Measurements from ENCODE around the gene ISY1.
"Not testable (repeated sequence)": the region's sequence is repeated elsewhere in the genome, so short reads cannot be mapped to it uniquely, and the experiment has no call there.

Gene ISY1
- total RNA-seq = 14.1 to 36.1 (median 30.8) reads per million in 9 experiments

GRCh38 chr3:129160891-129161859, at the start of gene ISY1:
ISY1 (minus strand) TSS chr3:129161063; CDS start chr3:129160975, 88 bp downstream.
- DNase-seq = peak; percentile 80 to 83 (median 82)
- H3K9me3 Mint-ChIP-seq = no peaks in the 10 kb centered on the region
- H3K27me3 Mint-ChIP-seq = no peaks in the 10 kb centered on the region
- peak within 1 kb of the TSS; percentile 92 to 94 for H3K4me3 Mint-ChIP-seq
- H3K27ac Mint-ChIP-seq = peak within 1 kb of the TSS; percentile 96 to 97
- ATAC-seq (replicated peaks) = peak; percentile 80
- peaks cover 23 to 28% of the 10 kb centered on the region in 2 donors for H3K4me1 Mint-ChIP-seq (ENCODE audit: low read depth in 2 of 2)
- H3K36me3 Mint-ChIP-seq (ENCODE audit: insufficient read depth) = peaks cover 73% of the 10 kb centered on the region

GRCh38 chr3:129207479-129207878, 46.6 kb upstream of the ISY1 start:
- ATAC-seq (replicated peaks) = no peak

GRCh38 chr3:129205109-129205832, 44.4 kb upstream of the ISY1 start:
- Mint-ChIP-seq H3K4me1 (ENCODE audit: low read depth in 2 of 2) (no peaks in the 10 kb centered on the region), H3K27me3 (peaks cover 5% of the 10 kb centered on the region in 2 donors)
- no peak for ATAC-seq (replicated peaks)

More at GRCh38 chr3:129207479-129207878, 46.6 kb upstream of the ISY1 start:
- Mint-ChIP-seq H3K4me3 (no peak overlapping the region), H3K27me3 (peaks cover 6 to 7% of the 10 kb centered on the region in 2 donors), H3K27ac (no peak overlapping the region), H3K36me3 (ENCODE audit: insufficient read depth) (no peaks in the 10 kb centered on the region), H3K9me3 (no peaks in the 10 kb centered on the region), H3K4me1 (ENCODE audit: low read depth in 2 of 2) (no peaks in the 10 kb centered on the region)
- no peak for DNase-seq

GRCh38 chr3:129204473-129204872, 43.6 kb upstream of the ISY1 start:
- H3K4me1 Mint-ChIP-seq (ENCODE audit: low read depth in 2 of 2) = no peaks in the 10 kb centered on the region
- H3K9me3 Mint-ChIP-seq = no peaks in the 10 kb centered on the region
- DNase-seq (no peak), ATAC-seq (replicated peaks) (no peak)
- H3K27ac Mint-ChIP-seq = no peak overlapping the region
- no peaks in the 10 kb centered on the region for H3K36me3 Mint-ChIP-seq (ENCODE audit: insufficient read depth)
- H3K27me3 Mint-ChIP-seq = no peaks in the 10 kb centered on the region
- H3K4me3 Mint-ChIP-seq = no peak overlapping the region

More at GRCh38 chr3:129205109-129205832, 44.4 kb upstream of the ISY1 start:
- no peak overlapping the region for H3K27ac Mint-ChIP-seq
- H3K4me3 Mint-ChIP-seq = no peak overlapping the region
- DNase-seq = no peak
- no peaks in the 10 kb centered on the region for H3K9me3 Mint-ChIP-seq
- no peaks in the 10 kb centered on the region for H3K36me3 Mint-ChIP-seq (ENCODE audit: insufficient read depth)

GRCh38 chr3:129199366-129199765, 38.5 kb upstream of the ISY1 start:
- H3K4me1 Mint-ChIP-seq (ENCODE audit: low read depth in 2 of 2) = no peaks in the 10 kb centered on the region
- H3K36me3 Mint-ChIP-seq (ENCODE audit: insufficient read depth) = no peaks in the 10 kb centered on the region
- no peak overlapping the region for H3K27ac Mint-ChIP-seq
- no peak overlapping the region for H3K4me3 Mint-ChIP-seq
- no peaks in the 10 kb centered on the region for H3K27me3 Mint-ChIP-seq
- ATAC-seq (replicated peaks) (no peak), DNase-seq (no peak)
- H3K9me3 Mint-ChIP-seq = no peaks in the 10 kb centered on the region

- Mint-ChIP-seq H3K36me3 (ENCODE audit: insufficient read depth) (no peaks in the 10 kb centered on the region), H3K9me3 (no peaks in the 10 kb centered on the region), H3K4me1 (ENCODE audit: low read depth in 2 of 2) (no peaks in the 10 kb centered on the region), H3K4me3 (no peak overlapping the region), H3K27me3 (no peaks in the 10 kb centered on the region), H3K27ac (no peak overlapping the region)
- DNase-seq (no peak), ATAC-seq (replicated peaks) (no peak)
Observed at GRCh38 chr3:129197321-129197720, 36.5 kb upstream of the ISY1 start.

GRCh38 chr3:129196601-129197000, 35.7 kb upstream of the ISY1 start:
- no peak overlapping the region for H3K4me3 Mint-ChIP-seq
- no peaks in the 10 kb centered on the region for H3K9me3 Mint-ChIP-seq
- H3K36me3 Mint-ChIP-seq (ENCODE audit: insufficient read depth) = no peaks in the 10 kb centered on the region
- no peaks in the 10 kb centered on the region for H3K4me1 Mint-ChIP-seq (ENCODE audit: low read depth in 2 of 2)
- ATAC-seq (replicated peaks) = no peak
- no peaks in the 10 kb centered on the region for H3K27me3 Mint-ChIP-seq
- no peak overlapping the region for H3K27ac Mint-ChIP-seq
- no peak for DNase-seq

- H3K4me1 Mint-ChIP-seq (ENCODE audit: low read depth in 2 of 2) = no peaks in the 10 kb centered on the region
- no peaks in the 10 kb centered on the region for H3K9me3 Mint-ChIP-seq
Observed at GRCh38 chr3:129195731-129196256, 34.9 kb upstream of the ISY1 start.

GRCh38 chr3:129189793-129190192, 28.9 kb upstream of the ISY1 start:
- not testable (repeated sequence) for H3K27me3 Mint-ChIP-seq; H3K9me3 Mint-ChIP-seq; H3K36me3 Mint-ChIP-seq (ENCODE audit: insufficient read depth); ATAC-seq (replicated peaks); H3K27ac Mint-ChIP-seq; H3K4me1 Mint-ChIP-seq (ENCODE audit: low read depth in 2 of 2); DNase-seq; H3K4me3 Mint-ChIP-seq

More at GRCh38 chr3:129195731-129196256, 34.9 kb upstream of the ISY1 start:
- ATAC-seq (replicated peaks) = no peak
- no peak for DNase-seq
- Mint-ChIP-seq H3K4me3 (no peak overlapping the region), H3K27ac (no peak overlapping the region), H3K27me3 (no peaks in the 10 kb centered on the region), H3K36me3 (ENCODE audit: insufficient read depth) (no peaks in the 10 kb centered on the region)

GRCh38 chr3:129187857-129188256, 27.0 kb upstream of the ISY1 start:
- Mint-ChIP-seq H3K27me3 (no peaks in the 10 kb centered on the region), H3K9me3 (no peaks in the 10 kb centered on the region), H3K36me3 (ENCODE audit: insufficient read depth) (peaks cover 20% of the 10 kb centered on the region), H3K4me1 (ENCODE audit: low read depth in 2 of 2) (peaks cover 4% of the 10 kb centered on the region in 2 donors), H3K4me3 (no peak overlapping the region), H3K27ac (no peak overlapping the region)
- ATAC-seq (replicated peaks) (no peak), DNase-seq (no peak)

GRCh38 chr3:129185783-129186182, 24.9 kb upstream of the ISY1 start:
- Mint-ChIP-seq H3K27ac (no peak overlapping the region), H3K4me1 (ENCODE audit: low read depth in 2 of 2) (peaks cover 16 to 18% of the 10 kb centered on the region in 2 donors), H3K9me3 (no peaks in the 10 kb centered on the region), H3K4me3 (peak overlapping the region in 1 of 2 donors; percentile 40), H3K36me3 (ENCODE audit: insufficient read depth) (peaks cover 40% of the 10 kb centered on the region), H3K27me3 (no peaks in the 10 kb centered on the region)
- DNase-seq (no peak), ATAC-seq (replicated peaks) (no peak)

- DNase-seq; H3K9me3 Mint-ChIP-seq; H3K27me3 Mint-ChIP-seq; ATAC-seq (replicated peaks): not testable (repeated sequence)
- peak overlapping the region; percentile 97 for H3K27ac Mint-ChIP-seq
- H3K4me3 Mint-ChIP-seq = peak overlapping the region; percentile 90 to 95
- H3K36me3 Mint-ChIP-seq (ENCODE audit: insufficient read depth) = peaks cover 49% of the 10 kb centered on the region
- peaks cover 22 to 25% of the 10 kb centered on the region in 2 donors for H3K4me1 Mint-ChIP-seq (ENCODE audit: low read depth in 2 of 2)
Observed at GRCh38 chr3:129184784-129185542, 24.1 kb upstream of the ISY1 start.

GRCh38 chr3:129184396-129184657, 23.5 kb upstream of the ISY1 start:
- H3K4me3 Mint-ChIP-seq = peak overlapping the region; percentile 90 to 95
- no peaks in the 10 kb centered on the region for H3K9me3 Mint-ChIP-seq
- peak overlapping the region; percentile 97 for H3K27ac Mint-ChIP-seq
- ATAC-seq (replicated peaks) (peak; percentile 2), DNase-seq (no peak)
- peaks cover 55% of the 10 kb centered on the region for H3K36me3 Mint-ChIP-seq (ENCODE audit: insufficient read depth)
- no peaks in the 10 kb centered on the region for H3K27me3 Mint-ChIP-seq
- peaks cover 27 to 29% of the 10 kb centered on the region in 2 donors for H3K4me1 Mint-ChIP-seq (ENCODE audit: low read depth in 2 of 2)
